DOHH2 (cell line): ENCODE data around the gene RAB17.

Experiments used
- EZH2phosphoT487 ChIP-seq: fragments of 200-600 bp; sonication (generic); IDR thresholded peaks from 2 replicates; pipeline ENCODE4 v1.6.1; 2017; ENCODE audit warnings: borderline replicate concordance, mild to moderate bottlenecking, antibody characterized with exemption, low read length, moderate library complexity, mixed read lengths
- TF ChIP-seq, protein P1 (sequence below): fragments of 200-600 bp; sonication (generic); IDR thresholded peaks from one replicate; pipeline ENCODE4 v1.5.1; 2014; ENCODE audit warnings: antibody characterized with exemption, mild to moderate bottlenecking, low read depth, low read length; ENCODE audit not compliant: poor library complexity, severe bottlenecking

DNA sequence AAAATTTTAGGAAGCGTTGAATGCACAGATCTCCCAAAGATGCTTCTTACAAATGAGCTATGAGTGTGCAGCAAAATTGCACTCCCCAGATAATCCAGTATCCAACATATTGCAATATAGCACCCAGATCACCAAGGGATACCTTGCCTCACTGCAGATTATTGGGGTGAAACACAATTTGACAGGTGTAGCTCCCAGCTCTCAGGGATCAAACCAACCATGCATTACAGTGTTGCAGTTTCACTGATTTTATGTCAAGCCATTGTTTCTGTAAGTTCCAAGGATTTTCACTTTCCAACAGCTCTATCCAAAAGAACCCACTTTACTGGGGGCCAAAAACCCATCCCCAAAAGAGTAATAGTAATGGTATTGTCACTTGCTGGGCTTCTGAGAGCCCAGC, 35.0 kb downstream of the RAB17 start:
- TF ChIP-seq, protein P1, sequence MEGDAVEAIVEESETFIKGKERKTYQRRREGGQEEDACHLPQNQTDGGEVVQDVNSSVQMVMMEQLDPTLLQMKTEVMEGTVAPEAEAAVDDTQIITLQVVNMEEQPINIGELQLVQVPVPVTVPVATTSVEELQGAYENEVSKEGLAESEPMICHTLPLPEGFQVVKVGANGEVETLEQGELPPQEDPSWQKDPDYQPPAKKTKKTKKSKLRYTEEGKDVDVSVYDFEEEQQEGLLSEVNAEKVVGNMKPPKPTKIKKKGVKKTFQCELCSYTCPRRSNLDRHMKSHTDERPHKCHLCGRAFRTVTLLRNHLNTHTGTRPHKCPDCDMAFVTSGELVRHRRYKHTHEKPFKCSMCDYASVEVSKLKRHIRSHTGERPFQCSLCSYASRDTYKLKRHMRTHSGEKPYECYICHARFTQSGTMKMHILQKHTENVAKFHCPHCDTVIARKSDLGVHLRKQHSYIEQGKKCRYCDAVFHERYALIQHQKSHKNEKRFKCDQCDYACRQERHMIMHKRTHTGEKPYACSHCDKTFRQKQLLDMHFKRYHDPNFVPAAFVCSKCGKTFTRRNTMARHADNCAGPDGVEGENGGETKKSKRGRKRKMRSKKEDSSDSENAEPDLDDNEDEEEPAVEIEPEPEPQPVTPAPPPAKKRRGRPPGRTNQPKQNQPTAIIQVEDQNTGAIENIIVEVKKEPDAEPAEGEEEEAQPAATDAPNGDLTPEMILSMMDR = no peak
- no peak for TF ChIP-seq EZH2phosphoT487
